ENCODE data around the gene C1orf87.
"Not testable (repeated sequence)": the region's sequence is repeated elsewhere in the genome, so short reads cannot be mapped to it uniquely, and the experiment has no call there.

C1orf87 gene

DNA sequence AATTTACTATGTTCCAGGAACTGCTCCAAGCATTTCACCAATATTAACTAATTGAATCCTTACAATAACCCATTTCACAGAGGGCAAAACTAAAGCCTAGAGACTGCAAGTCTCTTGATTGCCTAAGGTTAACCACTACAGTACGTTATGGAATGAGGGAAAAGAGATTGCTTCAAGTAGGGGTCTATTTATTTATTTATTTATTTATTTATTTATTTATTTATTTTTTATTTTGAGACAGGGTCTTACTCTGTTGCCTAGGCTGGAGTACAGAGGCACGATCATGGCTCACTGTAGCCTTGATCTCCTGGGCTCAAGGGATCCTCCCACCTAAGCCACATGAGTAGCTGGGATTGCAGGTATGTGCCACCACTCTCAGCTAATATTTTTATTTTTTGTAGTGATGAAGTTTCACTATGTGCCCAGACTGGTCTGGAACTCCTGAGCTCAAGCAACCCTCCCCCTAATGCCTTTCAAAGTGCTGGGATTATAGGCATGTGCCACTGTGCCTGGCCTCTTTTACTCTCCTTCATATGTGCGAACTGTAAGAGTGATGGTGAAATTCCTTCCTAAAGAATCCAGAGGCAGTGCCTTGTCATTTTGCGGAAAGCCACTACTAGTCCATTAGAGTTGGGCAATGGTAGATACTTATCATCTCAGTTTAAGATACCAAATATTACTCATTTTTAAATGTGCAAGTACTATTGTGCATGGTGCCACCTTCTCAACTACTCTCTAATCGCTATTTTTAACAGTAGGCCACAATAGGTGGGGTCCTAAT, 81.3 kb downstream of the C1orf87 start:
- no peak for DNase-seq (ENCODE audit: low read depth)

DNA sequence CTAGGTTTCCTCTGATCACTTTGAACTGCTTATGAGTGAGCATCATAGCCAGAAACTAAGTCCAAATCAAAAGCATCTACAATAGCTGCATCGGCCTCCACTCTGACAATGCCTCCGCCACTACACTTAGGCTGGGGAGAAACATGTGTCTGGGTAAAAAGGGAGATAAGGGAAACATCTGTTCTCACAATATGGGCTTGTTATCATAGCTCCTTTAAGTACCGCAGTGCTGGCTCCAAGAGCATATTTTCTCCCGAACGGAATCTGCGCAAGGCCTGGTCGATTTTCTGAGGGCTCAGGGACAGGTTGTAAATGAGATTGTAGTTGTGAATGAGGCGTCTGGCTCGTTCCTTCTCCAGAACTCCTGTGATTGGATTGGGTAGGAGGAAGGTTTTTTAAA, 83.1 kb downstream of the C1orf87 start:
- DNase-seq (ENCODE audit: low read depth): no peak

DNA sequence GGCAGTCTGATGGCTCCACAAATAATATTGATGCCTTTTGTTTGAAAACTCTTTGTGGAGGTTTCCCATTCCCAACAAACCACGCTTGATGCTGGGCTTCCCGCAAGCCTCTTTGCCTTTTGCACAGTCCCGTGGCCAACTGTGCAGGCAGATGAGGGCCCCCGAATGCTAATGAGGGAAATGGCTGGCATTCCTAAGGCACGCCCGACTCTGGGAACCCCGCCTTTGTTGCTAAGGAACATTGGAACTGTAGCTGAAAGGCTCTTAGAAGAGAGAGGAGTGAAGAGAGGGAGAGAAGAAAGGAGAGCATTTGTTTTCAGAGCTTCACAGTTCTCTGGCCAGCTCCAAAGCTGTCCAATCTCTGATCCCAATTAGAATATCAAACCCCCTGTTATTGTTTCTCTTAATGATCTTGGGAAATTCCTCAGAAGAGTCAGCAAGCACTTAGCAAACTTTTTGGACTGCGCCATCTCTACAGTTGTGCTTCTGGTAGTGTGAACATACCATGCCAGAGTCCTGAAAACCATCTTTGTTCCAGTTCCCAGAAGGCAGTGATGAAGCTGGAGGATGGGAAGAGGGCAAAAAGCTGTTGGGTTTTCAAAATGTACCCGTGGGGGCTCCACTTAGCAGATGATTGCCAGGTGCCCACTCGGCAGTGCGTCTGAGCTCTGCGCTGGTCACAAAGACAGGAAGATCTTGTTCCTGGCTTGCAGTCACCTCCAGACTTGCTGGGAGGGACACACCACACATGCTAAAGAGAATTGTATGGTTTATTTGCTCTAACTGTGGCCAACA, 86.9 kb downstream of the C1orf87 start:
- no peak for DNase-seq (ENCODE audit: low read depth)

DNA sequence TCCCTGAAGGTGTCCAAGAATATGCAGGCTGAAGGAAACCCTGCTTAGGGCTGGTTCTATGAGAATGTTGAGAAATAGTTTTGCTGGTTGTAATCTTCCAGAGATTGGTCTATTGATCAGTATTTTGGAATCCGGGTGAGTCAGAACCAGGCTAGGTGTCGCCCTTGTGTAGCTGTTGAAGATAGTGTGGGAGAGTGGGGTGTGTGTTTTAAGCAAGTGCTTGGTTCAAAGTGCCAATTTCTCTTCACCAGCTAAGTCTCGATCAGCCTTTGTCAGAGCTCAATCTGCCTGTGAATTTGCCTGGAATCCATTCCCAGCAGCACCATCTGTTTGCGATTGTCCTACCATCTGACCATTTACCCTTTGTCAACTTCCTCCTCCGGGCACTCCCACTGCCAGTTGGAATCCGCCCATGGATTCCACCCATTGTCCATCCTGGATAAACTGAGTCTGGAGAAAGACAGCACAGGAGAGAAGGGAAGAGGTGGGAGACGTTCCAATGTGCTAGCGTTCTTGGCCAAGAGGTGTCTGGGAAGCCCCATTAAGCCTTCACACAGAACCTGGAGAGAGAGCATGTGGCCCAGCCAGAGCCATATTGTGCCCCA, 87.6 kb downstream of the C1orf87 start:
- DNase-seq (ENCODE audit: low read depth): no peak

GRCh38 chr1:59979666-59980065, 93.9 kb downstream of the C1orf87 start:
- DNase-seq (ENCODE audit: low read depth): no peak

DNA sequence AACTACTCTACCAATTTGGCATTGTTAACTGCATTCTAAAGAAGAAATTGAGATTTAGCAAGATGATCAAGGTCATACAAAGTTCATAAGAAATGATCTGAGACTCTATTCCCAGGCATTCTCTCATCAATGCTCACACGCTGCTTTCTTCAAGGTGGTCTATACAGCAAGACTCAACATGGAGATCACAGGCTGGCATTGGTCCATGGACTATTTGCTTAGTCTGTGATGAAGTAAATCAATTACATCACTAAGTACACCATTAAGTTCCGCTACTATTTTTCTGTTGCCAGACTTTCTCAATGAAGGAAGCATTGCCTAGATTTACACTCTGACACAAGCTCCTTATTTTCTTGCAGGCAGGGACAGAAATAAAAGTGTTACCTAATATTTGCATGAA, 95.1 kb downstream of the C1orf87 start:
- DNase-seq (ENCODE audit: low read depth): no peak

DNA sequence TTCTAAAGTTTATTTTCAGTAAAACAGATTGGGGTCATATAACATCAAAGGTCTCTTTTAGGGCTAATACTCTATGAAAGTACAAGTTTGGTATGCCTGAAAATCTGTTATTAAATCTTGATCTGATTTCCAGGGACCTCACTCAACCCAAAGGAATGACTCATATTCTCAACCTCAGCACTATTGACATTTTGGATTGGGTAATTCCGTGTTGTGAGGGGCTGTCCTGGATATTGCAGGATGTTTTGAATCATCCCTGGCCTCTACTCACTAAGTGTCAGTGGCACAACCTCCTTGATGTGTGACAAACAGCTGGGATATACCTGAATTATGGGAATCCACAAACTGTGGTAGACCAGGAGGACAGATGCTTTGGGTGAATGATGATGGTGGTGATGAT, 95.5 kb downstream of the C1orf87 start:
- DNase-seq (ENCODE audit: low read depth): no peak

DNA sequence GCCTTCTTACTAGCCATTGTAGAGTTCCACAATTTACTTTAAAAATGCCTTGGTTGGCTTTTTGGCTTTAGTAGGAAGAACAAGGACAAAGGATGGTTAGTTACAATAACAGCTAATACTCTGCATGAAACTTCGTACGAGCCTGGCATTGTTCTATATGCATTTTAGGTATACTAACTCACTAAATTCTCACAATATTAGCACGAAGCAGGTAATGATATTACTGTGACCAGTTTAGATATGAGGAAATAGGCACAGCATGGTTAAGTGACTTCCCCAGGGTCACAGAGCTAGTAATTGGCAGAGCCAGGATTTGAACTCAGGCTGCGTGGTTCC, 96.5 kb downstream of the C1orf87 start:
- DNase-seq (ENCODE audit: low read depth): no peak

DNA sequence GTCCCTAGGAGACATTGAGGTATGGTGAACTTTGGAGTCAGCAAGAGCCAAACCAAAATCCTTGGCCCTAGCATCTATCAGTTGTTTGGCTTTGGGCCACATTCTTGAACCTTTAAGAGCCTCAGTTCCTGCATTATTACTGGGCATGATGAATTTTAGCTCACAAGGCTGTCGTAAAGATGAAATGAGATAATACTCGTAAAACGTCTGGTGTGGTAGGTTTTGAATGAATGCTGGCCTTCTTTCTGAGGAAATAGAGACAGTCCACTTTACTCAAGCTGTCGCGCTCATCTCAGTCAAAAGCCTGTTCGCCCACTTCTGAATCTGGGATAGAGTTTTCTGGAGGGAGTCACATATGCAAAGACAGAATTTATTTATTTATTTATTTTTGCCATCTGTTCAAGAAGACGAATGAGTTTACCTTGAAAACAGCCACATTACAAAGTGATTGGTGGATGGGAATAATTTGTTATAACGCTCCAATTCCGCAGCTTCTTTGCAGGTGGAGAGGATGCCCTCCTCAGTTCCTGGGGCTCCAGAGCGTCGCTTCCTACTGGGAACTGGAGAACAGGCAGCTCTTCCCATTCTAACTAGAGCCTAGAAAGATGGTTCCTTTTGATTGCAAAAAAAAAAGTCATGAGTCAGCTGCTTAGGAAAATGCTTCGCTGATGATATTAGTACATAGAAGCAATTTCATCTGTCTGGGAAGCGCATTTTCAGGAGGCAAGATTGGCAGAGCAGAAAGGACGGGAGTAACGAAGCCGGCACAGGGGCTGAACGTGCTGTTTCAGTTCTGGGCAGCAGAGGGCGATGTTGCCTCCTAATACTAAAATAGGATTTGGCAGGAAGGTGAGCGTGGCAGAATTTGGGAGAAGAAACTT, 97.1 kb downstream of the C1orf87 start:
- DNase-seq (ENCODE audit: low read depth): no peak

GRCh38 chr1:59973719-59974118, 99.9 kb downstream of the C1orf87 start:
- DNase-seq (ENCODE audit: low read depth): no peak

- no peak for DNase-seq (ENCODE audit: low read depth)
Observed at GRCh38 chr1:59972216-59972927, 101.2 kb downstream of the C1orf87 start.

DNA sequence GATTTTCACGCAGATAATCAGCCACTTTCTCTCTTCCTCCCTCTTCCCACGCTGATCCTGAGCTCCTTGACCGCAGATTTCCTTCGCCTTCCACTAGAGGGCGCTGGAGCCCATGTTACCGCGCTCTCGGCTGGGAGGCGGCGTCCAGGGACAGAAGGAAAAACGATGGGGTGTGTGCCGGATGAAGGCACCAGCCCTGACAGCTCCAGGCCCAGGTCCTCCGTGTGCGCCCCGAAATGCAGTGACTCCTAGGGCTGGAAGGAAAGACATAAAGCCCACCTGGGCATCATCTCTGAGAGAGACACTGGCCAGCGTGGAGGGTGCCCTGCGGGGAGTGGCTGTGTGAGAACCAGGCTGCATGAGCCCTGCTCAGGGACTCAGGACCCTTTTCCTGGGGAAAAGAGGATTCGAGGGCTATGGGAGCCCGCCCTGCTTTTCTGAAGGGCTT, 102.1 kb downstream of the C1orf87 start:
- no peak for DNase-seq (ENCODE audit: low read depth)

DNA sequence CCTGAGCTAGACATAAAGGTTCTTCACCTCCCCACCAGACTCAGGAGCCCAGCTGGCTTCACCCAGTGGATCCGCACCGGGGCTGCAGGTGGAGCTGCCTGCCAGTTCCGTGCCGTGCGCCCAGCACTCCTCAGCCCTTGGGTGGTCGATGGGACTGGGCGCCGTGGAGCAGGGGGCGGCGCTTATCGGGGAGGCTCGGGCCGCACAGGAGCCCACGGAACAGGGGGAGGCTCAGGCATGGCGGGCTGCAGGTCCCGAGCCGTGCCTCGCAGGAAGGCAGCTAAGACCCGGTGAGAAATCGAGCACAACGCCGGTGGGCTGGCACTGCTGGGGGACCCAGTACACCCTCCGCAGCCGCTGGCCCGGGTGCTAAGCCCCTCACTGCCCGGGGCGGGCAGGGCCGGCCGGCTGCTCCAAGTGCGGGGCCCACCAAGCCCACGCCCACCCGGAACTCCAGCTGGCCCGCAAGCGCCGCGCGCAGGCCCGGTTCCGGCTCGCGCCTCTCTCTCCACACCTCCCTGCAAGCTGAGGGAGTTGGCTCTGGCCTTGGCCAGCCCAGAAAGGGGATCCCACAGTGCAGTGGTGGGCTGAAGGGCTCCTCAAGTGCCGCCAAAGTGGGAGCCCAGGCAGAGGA, 103.9 kb downstream of the C1orf87 start:
- not testable (repeated sequence) for DNase-seq (ENCODE audit: low read depth)

DNA sequence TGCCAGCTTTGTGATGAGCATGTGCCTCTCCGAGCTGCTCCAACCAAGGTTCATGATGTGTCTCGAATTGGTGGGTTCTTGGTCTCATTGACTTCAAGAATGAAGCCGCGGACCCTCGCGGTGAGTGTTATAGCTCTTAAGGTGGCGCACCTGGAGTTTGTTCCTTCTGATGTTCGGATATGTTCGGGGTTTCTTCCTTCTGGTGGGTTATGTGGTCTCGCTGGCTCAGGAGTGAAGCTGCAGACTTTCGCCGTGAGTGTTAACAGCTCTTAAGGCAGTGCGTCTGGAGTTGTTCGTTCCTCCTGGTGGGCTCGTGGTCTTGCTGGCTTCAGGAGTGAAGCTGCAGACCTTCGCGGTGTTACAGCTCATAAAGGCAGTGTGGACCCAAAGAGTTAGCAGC, 104.8 kb downstream of the C1orf87 start:
- not testable (repeated sequence) for DNase-seq (ENCODE audit: low read depth)

DNA sequence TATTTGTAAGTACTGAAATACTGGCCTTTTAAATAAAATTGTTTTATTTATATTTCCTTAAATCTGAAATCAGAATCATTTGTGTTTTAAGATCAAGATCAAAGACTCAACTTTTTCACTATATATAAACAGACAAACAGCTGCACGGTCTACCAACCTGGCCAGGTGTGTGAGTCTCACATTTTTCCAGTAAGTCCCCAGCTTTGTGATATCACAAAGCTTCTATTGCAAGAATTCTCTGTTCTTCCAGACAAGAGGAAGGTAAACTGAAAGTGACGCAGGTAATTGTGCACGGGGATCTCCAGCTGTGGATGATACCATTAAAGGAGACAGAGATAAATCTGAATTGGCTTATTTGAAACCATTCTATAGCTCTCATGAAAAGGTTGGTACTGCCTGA, 105.8 kb downstream of the C1orf87 start:
- no peak for DNase-seq (ENCODE audit: low read depth)

- DNase-seq (ENCODE audit: low read depth): no peak
Observed at GRCh38 chr1:59967141-59967697, 106.4 kb downstream of the C1orf87 start.

GRCh38 chr1:59952065-59952464, 121.5 kb downstream of the C1orf87 start:
- no peak for DNase-seq (ENCODE audit: low read depth)

DNA sequence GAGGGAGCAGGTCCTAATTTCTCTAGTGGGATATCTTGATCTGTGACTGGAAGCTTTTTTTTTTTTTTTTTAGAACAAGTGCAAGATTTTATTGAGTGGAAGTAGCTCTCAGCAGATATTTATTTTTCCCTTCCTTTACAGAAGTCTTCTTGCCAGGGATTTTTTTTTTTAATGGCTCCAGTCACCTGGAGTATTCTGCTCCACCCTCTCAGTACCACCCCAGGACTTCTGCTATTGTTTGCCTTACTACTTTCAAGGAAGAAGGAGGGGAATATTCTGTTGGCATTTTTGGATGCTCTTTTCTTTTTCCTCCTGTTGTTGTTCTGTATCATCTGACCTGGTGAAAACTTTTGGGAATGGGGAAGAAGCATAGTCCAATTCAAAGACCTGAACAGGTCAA, 123.9 kb downstream of the C1orf87 start:
- DNase-seq (ENCODE audit: low read depth): no peak

DNA sequence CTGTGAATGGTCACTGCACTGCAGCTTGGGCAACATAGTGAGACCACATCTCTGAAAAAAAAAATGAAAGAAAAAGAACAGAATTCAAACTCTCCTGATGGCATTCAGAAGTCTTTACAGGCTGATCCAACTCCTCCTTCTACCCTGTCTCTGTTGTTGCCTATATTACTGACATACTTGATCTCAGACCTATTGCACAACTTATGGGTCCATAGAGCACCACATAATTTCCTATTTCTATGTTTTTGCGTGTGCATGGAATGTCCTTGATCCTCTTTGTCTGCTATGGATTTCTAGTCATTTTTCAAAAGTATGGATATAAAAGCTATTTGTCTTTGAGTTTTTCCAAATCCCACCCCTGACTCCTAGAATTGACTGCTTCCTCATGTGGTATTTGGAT, 124.6 kb downstream of the C1orf87 start:
- no peak for DNase-seq (ENCODE audit: low read depth)

DNA sequence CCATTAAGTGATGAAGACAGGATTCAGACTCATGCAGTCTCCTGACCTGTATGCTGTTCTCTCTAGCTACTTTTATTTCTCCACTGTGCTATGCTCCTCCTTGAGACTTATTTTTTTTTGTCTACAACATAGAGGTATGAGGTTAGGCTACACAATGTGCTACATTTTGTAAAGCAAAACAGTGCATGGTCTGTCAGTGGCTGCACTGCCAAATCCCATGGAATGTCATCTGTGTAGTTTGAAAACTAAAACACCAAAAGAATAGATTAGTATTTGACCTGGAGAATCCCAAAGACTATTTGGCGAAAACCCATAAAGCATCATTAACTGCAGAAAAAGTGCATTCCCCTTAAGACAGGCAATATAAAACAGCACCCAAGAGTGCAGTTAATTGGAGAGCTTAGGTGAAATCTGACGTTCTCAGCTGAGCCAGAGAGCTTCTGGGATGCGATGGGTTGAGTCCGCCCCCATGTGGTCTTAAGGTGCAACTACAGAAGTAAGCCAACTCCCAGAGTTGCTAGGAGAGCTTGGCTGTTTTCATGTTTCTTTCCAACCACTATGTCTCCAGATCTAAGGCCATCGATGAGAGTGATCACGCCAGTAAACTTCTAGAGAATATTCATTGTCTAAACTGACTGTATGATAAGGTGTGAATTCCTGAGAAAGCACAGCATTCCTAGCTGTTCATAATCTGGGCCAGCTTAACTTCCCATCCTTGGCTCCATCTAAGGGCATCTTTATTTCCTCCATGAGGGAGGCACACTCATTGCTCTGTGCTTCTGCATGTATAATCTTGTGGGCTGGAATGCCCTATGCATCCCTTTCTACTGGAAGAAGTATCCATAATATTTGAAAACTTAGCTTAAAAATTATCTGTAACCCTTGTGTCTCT, 126.3 kb downstream of the C1orf87 start:
- DNase-seq (ENCODE audit: low read depth): no peak

All from activated gamma-delta T cell treated with anti-CD3 and anti-CD28 coated beads, Interleukin-2, amount 50 U/mL, for 16 hours (primary cell).